IMR-90 (cell line): ENCODE measurements around the gene ZC3H7B. TPM values are rescaled to one million over a fixed set of nuclear protein-coding genes. Genes with fewer than 3 reads are reported as not detected.
A peak's percentile ranks its signal among the peaks of the same experiment; 100 is the strongest.

Experiments used
- ATAC-seq: fragments of 200-7000 bp; cut with Tn5 transposase; 2 replicates; pipeline ENCODE4 v1.9.1; 2020; ENCODE audit warnings: low read depth, mild to moderate bottlenecking, moderate library complexity
- BruUV-seq: library from RNA; stranded (reverse); fragments of 400-500 nt; replicated peaks from 2 replicates; lab custom pipeline; 2021; lab: Mats Ljungman, UMichigan
- CTCF ChIA-PET: fragments of 300-600 bp; formaldehyde crosslinking; extraction: SDS; loops from one replicate; lab custom pipeline; 2021; ENCODE audit warnings: antibody characterized with exemption; lab: Yijun Ruan, JAX
- POLR2A ChIA-PET: fragments of 300-600 bp; sonication (Branson Sonifier 250); formaldehyde crosslinking; loops from one replicate; lab custom pipeline; 2022; ENCODE audit warnings: antibody characterized with exemption; ENCODE audit not compliant: unreplicated experiment; lab: Charles Lee
- DNase-seq: peaks from one replicate; pipeline ENCODE4 v3.0.0; 2013
- H2AFZ ChIP-seq: replicated peaks from 2 replicates; pipeline ENCODE3; 2013; ENCODE audit warnings: low read length, mild to moderate bottlenecking; ENCODE audit not compliant: poor library complexity
- H2AK5ac ChIP-seq: 2 replicates; pipeline ENCODE4 v1.6.1; 2013; ENCODE audit warnings: low read depth, low read length, inconsistent platforms
- H2AK9ac ChIP-seq: replicated peaks from 2 replicates; pipeline ENCODE3; 2013; ENCODE audit warnings: mild to moderate bottlenecking, low read depth, low read length, moderate library complexity; ENCODE audit not compliant: poor library complexity
- H2BK120ac ChIP-seq: 2 replicates; pipeline ENCODE4 v1.6.1; 2013; ENCODE audit warnings: low read depth, low read length, inconsistent platforms
- H2BK15ac ChIP-seq: 3 replicates; pipeline ENCODE4 v1.6.1; 2013; ENCODE audit warnings: low read depth, low read length, inconsistent platforms
- H2BK20ac ChIP-seq: 2 replicates; pipeline ENCODE4 v1.6.1; 2013; ENCODE audit warnings: low read depth, mild to moderate bottlenecking, inconsistent platforms, low read length, moderate library complexity
- H2BK5ac ChIP-seq: 2 replicates; pipeline ENCODE4 v1.6.1; 2013; ENCODE audit warnings: mild to moderate bottlenecking, low read depth, low read length, inconsistent platforms; ENCODE audit not compliant: poor library complexity, severe bottlenecking
- H3K14ac ChIP-seq: replicated peaks from 2 replicates; pipeline ENCODE4 v1.6.1; 2013; ENCODE audit warnings: low read depth, low read length, inconsistent platforms
- H3K18ac ChIP-seq: 2 replicates; pipeline ENCODE4 v1.6.1; 2013; ENCODE audit warnings: low read depth, low read length, control low read depth
- H3K23ac ChIP-seq: 2 replicates; pipeline ENCODE4 v1.6.1; 2013; ENCODE audit warnings: low read depth, low read length, inconsistent platforms
- H3K27ac ChIP-seq: 2 replicates; pipeline ENCODE4 v1.5.1; 2013; ENCODE audit warnings: mild to moderate bottlenecking, control low read depth, low read length; ENCODE audit not compliant: insufficient read depth
- H3K27me3 ChIP-seq: 2 replicates; pipeline ENCODE4 v1.6.1; 2013; ENCODE audit warnings: low read length; ENCODE audit not compliant: control insufficient read depth, insufficient read depth
- H3K36me3 ChIP-seq: 2 replicates; pipeline ENCODE4 v1.6.1; 2013; ENCODE audit warnings: low read length, mixed read lengths; ENCODE audit not compliant: control insufficient read depth, insufficient read depth
- H3K4ac ChIP-seq: 2 replicates; pipeline ENCODE4 v1.6.1; 2013; ENCODE audit warnings: low read depth, low read length, inconsistent platforms
- H3K4me1 ChIP-seq: 2 replicates; pipeline ENCODE4 v1.6.1; 2013; ENCODE audit warnings: low read length, mixed read lengths; ENCODE audit not compliant: control insufficient read depth, insufficient read depth
- H3K4me2 ChIP-seq: 2 replicates; pipeline ENCODE4 v1.6.1; 2013; ENCODE audit warnings: low read depth, mild to moderate bottlenecking, control low read depth, low read length, moderate library complexity
- H3K4me3 ChIP-seq: 2 replicates; pipeline ENCODE4 v1.5.1; 2013; ENCODE audit warnings: low read depth, mild to moderate bottlenecking, control low read depth, low read length, moderate library complexity; ENCODE audit not compliant: insufficient read depth
- H3K56ac ChIP-seq: 2 replicates; pipeline ENCODE4 v1.6.1; 2013; ENCODE audit warnings: low read length, inconsistent platforms; ENCODE audit not compliant: insufficient read depth; ENCODE audit errors: extremely low read depth
- H3K79me1 ChIP-seq, 2 experiments: 2 replicates each; pipeline ENCODE4 v1.6.1; 2013; ENCODE audit warnings: low read length in 2 of 2, inconsistent platforms in 1 of 2, low read depth in 1 of 2
- H3K9ac ChIP-seq: 2 replicates; pipeline ENCODE4 v1.6.1; 2013; ENCODE audit warnings: low read depth, low read length, control low read depth
- H3K9me1 ChIP-seq: 2 replicates; pipeline ENCODE4 v1.6.1; 2013; ENCODE audit warnings: low read length, inconsistent platforms; ENCODE audit not compliant: insufficient read depth
- H3K9me3 ChIP-seq: 2 replicates; pipeline ENCODE4 v1.6.1; 2013; ENCODE audit warnings: low read length; ENCODE audit not compliant: control insufficient read depth, insufficient read depth
- H4K20me1 ChIP-seq: 2 replicates; pipeline ENCODE4 v1.6.1; 2013; ENCODE audit warnings: low read length, inconsistent platforms; ENCODE audit not compliant: insufficient read depth
- H4K5ac ChIP-seq: 2 replicates; pipeline ENCODE4 v1.6.1; 2013; ENCODE audit warnings: mild to moderate bottlenecking, low read depth, low read length, control low read depth
- H4K8ac ChIP-seq, 2 experiments: 2 replicates each; pipeline ENCODE4 v1.6.1; 2013; ENCODE audit warnings: low read depth in 2 of 2, low read length in 2 of 2, control low read depth in 1 of 2, inconsistent platforms in 1 of 2
- H4K91ac ChIP-seq: 2 replicates; pipeline ENCODE4 v1.6.1; 2013; ENCODE audit warnings: low read depth, low read length, inconsistent platforms; ENCODE audit not compliant: insufficient read depth
- BHLHE40 ChIP-seq: fragments of 150-350 bp; IDR thresholded peaks from 2 replicates; pipeline ENCODE4 v1.6.1; 2016; ENCODE audit warnings: mild to moderate bottlenecking, low read depth, low read length
- CEBPB ChIP-seq: IDR thresholded peaks from 2 replicates; pipeline ENCODE4 v1.6.1; 2012; ENCODE audit warnings: low read depth, low read length, improper control_type of control experiment
- CHD1 ChIP-seq: IDR thresholded peaks from 2 replicates; pipeline ENCODE4 v1.6.1; 2012; ENCODE audit warnings: low read depth, low read length, improper control_type of control experiment
- FOS ChIP-seq: fragments of 150-350 bp; IDR thresholded peaks from 2 replicates; pipeline ENCODE4 v1.6.1; 2016; ENCODE audit warnings: low read depth, low read length
- MAFK ChIP-seq: IDR thresholded peaks from 2 replicates; pipeline ENCODE4 v1.6.1; 2012; ENCODE audit warnings: low read depth, low read length, improper control_type of control experiment
- MAZ ChIP-seq: IDR thresholded peaks from 2 replicates; pipeline ENCODE4 v1.6.1; 2012; ENCODE audit warnings: low read depth, mild to moderate bottlenecking, low read length, improper control_type of control experiment, moderate library complexity, borderline replicate concordance
- MXI1 ChIP-seq: IDR thresholded peaks from 2 replicates; pipeline ENCODE4 v1.6.1; 2012; ENCODE audit warnings: low read depth, mild to moderate bottlenecking, low read length, moderate library complexity, borderline replicate concordance
- NFE2L2 ChIP-seq: fragments of 150-350 bp; IDR thresholded peaks from 2 replicates; pipeline ENCODE4 v1.6.1; 2016; ENCODE audit warnings: low read depth, mild to moderate bottlenecking, low read length
- POLR2A ChIP-seq: IDR thresholded peaks from 2 replicates; pipeline ENCODE4 v1.6.1; 2012; ENCODE audit warnings: mild to moderate bottlenecking, low read depth, low read length
- RAD21 ChIP-seq: IDR thresholded peaks from 2 replicates; pipeline ENCODE4 v1.6.1; 2012; ENCODE audit warnings: low read length, improper control_type of control experiment
- RCOR1 ChIP-seq: IDR thresholded peaks from 2 replicates; pipeline ENCODE4 v1.6.1; 2012; ENCODE audit warnings: mild to moderate bottlenecking, low read length, improper control_type of control experiment; ENCODE audit not compliant: insufficient replicate concordance
- SMC3 ChIP-seq: fragments of 150-350 bp; IDR thresholded peaks from 2 replicates; pipeline ENCODE4 v1.6.1; 2016; ENCODE audit warnings: low read depth, mild to moderate bottlenecking, antibody characterized with exemption, low read length, moderate library complexity
- USF2 ChIP-seq: fragments of 150-350 bp; IDR thresholded peaks from 2 replicates; pipeline ENCODE4 v1.6.1; 2017; ENCODE audit warnings: mild to moderate bottlenecking, antibody characterized with exemption, low read length, low read depth
- WGBS, 2 experiments: methylation state at CpG; one replicate each; pipeline versions ENCODE4 v1.1.5 to v1.1.7; 2013; ENCODE audit warnings: missing lambda C conversion rate in 2 of 2; ENCODE audit not compliant: insufficient read length in 1 of 2; ENCODE audit errors: extremely low coverage in 2 of 2; 5-methylcytosine and 5-hydroxymethylcytosine counted together
- dilution Hi-C: fragments of 300-500 bp; cut with HindIII; formaldehyde crosslinking; loops from one replicate; pipeline ENCODE4 v1.14.3; 2018; ENCODE audit warnings: low sequenced_read_pairs; ENCODE audit not compliant: unreplicated experiment
- in situ Hi-C: fragments of 300-500 bp; cut with MboI; formaldehyde crosslinking; loops from 3 replicates; pipeline ENCODE4 v1.14.3; 2019; ENCODE audit warnings: low sequenced_read_pairs, inconsistent platforms, mixed read lengths
- intact Hi-C: fragments of 100-400 bp; cut with micrococcal nuclease; formaldehyde crosslinking; loops from 2 replicates; pipeline ENCODE4 v1.10.0; 2022
- polyA plus RNA-seq, 3 experiments: library from polyadenylated mRNA; depleted of rRNA; stranded (reverse); fragments of >200 nt; gene quantifications; 2 replicates each; pipeline ENCODE4 v1.2.3, GENCODE V29; 2012; ENCODE audit warnings: low replicate concordance in 1 of 3
- total RNA-seq: library from RNA; depleted of rRNA; stranded (reverse); fragments of >200 nt; gene quantifications from 2 replicates; pipeline ENCODE4 v1.2.3, GENCODE V29; 2012
- TF ChIP-seq, protein P1 (sequence below): fragments of 150-350 bp; IDR thresholded peaks from 2 replicates; pipeline ENCODE4 v1.6.1; 2016; ENCODE audit warnings: low read depth, mild to moderate bottlenecking, low read length, moderate library complexity, borderline replicate concordance
- TF ChIP-seq, protein P2 (sequence below): conservative IDR thresholded peaks from 2 replicates; pipeline ENCODE4 v1.5.1; 2012; ENCODE audit warnings: mild to moderate bottlenecking, low read depth, low read length, improper control_type of control experiment

ZC3H7B gene
- total and polyA plus RNA-seq, 2 of the 4 experiments (the other 2 are of a cell fraction), result 37.6 to 72.3 TPM

DNA sequence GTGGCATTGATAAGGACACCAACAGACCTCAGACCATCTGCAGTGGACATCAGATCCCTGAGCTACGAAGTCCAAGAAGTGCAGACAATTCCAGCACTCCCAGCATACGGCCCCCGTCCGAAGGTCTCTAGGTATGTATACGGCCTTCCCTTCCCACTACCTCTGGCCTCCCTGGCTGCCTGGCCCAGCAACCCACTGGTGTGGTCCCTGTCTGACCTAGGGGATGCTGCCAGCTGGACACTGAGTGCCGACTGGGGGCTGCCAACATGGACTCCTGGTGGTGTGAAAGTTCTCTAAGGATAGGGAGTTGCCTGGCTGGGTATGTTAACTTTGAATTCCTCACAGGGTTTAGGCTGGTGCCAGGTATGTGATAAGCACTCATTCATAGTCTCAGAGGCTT, 62.9 kb downstream of the ZC3H7B start:
- H3K4ac ChIP-seq, result no peak overlapping the region
- peaks cover 4% of the 10 kb centered on the region for H3K9me1 ChIP-seq
- peaks cover 2% of the 10 kb centered on the region; the same call in 1 of the 2 replicates for H3K9me3 ChIP-seq
- ChIA-PET POLR2A (interaction anchor here (1.0 kb wide), 1 partner anchor 17 kb away, joined by 5 read pairs; the partner anchor contains the start of gene TEF), CTCF (no interaction called here)
- H3K27me3 ChIP-seq, result no peaks in the 10 kb centered on the region
- H4K8ac ChIP-seq, result no peak overlapping the region
- peaks cover 16% of the 10 kb centered on the region; the same call in 1 of the 2 replicates for H4K20me1 ChIP-seq
- no peak overlapping the region for H4K91ac ChIP-seq
- H3K79me1 ChIP-seq, result peaks cover 0 to 11% of the 10 kb centered on the region in 2 experiments; a peak in 1 of 4 replicates
- DNase-seq (no peak), ATAC-seq (no peak)
- in situ Hi-C loops (no loop called here), dilution Hi-C loops (no loop called here), intact Hi-C loops (no loop called here)
- no peak overlapping the region for H3K4me3 ChIP-seq
- no peak overlapping the region for H3K56ac ChIP-seq
- peaks cover 14% of the 10 kb centered on the region for H3K36me3 ChIP-seq
- H2AFZ ChIP-seq, result no peak overlapping the region
- H2BK20ac ChIP-seq, result no peak overlapping the region
- H3K14ac ChIP-seq, result no peak overlapping the region
- H3K4me2 ChIP-seq, result no peak overlapping the region
- H2BK120ac ChIP-seq, result no peak overlapping the region
- no CpG with 5 or more reads among the region's 6 CpGs for WGBS, 2 experiments
- no peak overlapping the region for H2BK5ac ChIP-seq
- no TSS peak for BruUV-seq
- no peak overlapping the region for H2BK15ac ChIP-seq
- no peak overlapping the region for H4K5ac ChIP-seq
- no peak overlapping the region for H3K27ac ChIP-seq
- 0 out of 2 replicates have a peak overlapping the region, but pooled peaks have one; percentile 7 for H2AK5ac ChIP-seq
- H2AK9ac ChIP-seq, result no peak overlapping the region
- H3K23ac ChIP-seq, result no peak overlapping the region
- TF ChIP-seq BHLHE40 (no peak), CEBPB (no peak), CHD1 (no peak), RAD21 (no peak), MAFK (no peak), RCOR1 (no peak), NFE2L2 (no peak), MAZ (no peak), MXI1 (no peak), USF2 (no peak), POLR2A (no peak), SMC3 (no peak), FOS (no peak)
- TF ChIP-seq, protein P1, sequence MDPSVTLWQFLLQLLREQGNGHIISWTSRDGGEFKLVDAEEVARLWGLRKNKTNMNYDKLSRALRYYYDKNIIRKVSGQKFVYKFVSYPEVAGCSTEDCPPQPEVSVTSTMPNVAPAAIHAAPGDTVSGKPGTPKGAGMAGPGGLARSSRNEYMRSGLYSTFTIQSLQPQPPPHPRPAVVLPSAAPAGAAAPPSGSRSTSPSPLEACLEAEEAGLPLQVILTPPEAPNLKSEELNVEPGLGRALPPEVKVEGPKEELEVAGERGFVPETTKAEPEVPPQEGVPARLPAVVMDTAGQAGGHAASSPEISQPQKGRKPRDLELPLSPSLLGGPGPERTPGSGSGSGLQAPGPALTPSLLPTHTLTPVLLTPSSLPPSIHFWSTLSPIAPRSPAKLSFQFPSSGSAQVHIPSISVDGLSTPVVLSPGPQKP, result no peak
- TF ChIP-seq, protein P2, sequence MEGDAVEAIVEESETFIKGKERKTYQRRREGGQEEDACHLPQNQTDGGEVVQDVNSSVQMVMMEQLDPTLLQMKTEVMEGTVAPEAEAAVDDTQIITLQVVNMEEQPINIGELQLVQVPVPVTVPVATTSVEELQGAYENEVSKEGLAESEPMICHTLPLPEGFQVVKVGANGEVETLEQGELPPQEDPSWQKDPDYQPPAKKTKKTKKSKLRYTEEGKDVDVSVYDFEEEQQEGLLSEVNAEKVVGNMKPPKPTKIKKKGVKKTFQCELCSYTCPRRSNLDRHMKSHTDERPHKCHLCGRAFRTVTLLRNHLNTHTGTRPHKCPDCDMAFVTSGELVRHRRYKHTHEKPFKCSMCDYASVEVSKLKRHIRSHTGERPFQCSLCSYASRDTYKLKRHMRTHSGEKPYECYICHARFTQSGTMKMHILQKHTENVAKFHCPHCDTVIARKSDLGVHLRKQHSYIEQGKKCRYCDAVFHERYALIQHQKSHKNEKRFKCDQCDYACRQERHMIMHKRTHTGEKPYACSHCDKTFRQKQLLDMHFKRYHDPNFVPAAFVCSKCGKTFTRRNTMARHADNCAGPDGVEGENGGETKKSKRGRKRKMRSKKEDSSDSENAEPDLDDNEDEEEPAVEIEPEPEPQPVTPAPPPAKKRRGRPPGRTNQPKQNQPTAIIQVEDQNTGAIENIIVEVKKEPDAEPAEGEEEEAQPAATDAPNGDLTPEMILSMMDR, result no peak
- H3K9ac ChIP-seq, result no peak overlapping the region
- peaks cover 11% of the 10 kb centered on the region for H3K4me1 ChIP-seq
- H3K18ac ChIP-seq, result no peak overlapping the region
